NB4 (cell line): Measurements from ENCODE around the gene CDRT4.

Experiments
- CTCF ChIP-seq: IDR thresholded peaks from one replicate; pipeline ENCODE4 v1.5.1; 2012; ENCODE audit warnings: low read depth, low read length
- POLR2A ChIP-seq: IDR thresholded peaks from 2 replicates; pipeline ENCODE4 v1.6.1; 2011; ENCODE audit warnings: mild to moderate bottlenecking; ENCODE audit not compliant: insufficient read length; ENCODE audit errors: extremely low read depth

- no peak for TF ChIP-seq CTCF
- no peak for TF ChIP-seq POLR2A
These were observed 8.4 kb upstream of the CDRT4 start for GRCh38 chr17:15475631-15476354.
